Skeletal muscle tissue (tissue), 4 donors: ENCODE results near the gene AIPL1. TPM values are rescaled to one million over a fixed set of nuclear protein-coding genes. Genes with fewer than 3 reads are reported as not detected.

Experiments
- H3K27ac ChIP-seq: one replicate; pipeline ENCODE4 v1.7.0; 2013; ENCODE audit warnings: mild to moderate bottlenecking, low read depth, low read length, inconsistent platforms
- H3K27me3 ChIP-seq, 3 donors: one replicate each; pipeline ENCODE4 v1.7.0; 2013; ENCODE audit warnings: low read length in 3 of 3; ENCODE audit not compliant: control insufficient read depth in 3 of 3, insufficient read depth in 3 of 3
- H3K36me3 ChIP-seq, 3 donors: one replicate each; pipeline ENCODE4 v1.7.0; 2013; ENCODE audit warnings: low read length in 3 of 3; ENCODE audit not compliant: control insufficient read depth in 3 of 3, insufficient read depth in 3 of 3
- H3K4me1 ChIP-seq, 3 donors: one replicate each; pipeline ENCODE4 v1.7.0; 2013; ENCODE audit warnings: low read length in 3 of 3, mild to moderate bottlenecking in 3 of 3; ENCODE audit not compliant: control insufficient read depth in 3 of 3, insufficient read depth in 3 of 3
- H3K4me3 ChIP-seq, 3 donors: one replicate each; pipeline ENCODE4 v1.7.0; 2013; ENCODE audit warnings: low read length in 3 of 3
- H3K9ac ChIP-seq, 3 donors: one replicate each; pipeline ENCODE4 v1.7.0; 2013; ENCODE audit warnings: low read length in 3 of 3, mild to moderate bottlenecking in 3 of 3, moderate library complexity in 2 of 3, low read depth in 1 of 3
- H3K9me3 ChIP-seq, 3 donors: one replicate each; pipeline ENCODE4 v1.7.0; 2013; ENCODE audit warnings: low read length in 3 of 3; ENCODE audit not compliant: control insufficient read depth in 3 of 3
- total RNA-seq: library from RNA; depleted of rRNA; stranded (reverse); fragments of >200 nt; gene quantifications from one replicate; pipeline ENCODE4 v1.2.3, GENCODE V29; 2014
- donor health status: Osteomylitis.

AIPL1 gene
- total RNA-seq, 1 donor from 2014 or later, result not detected

GRCh38 chr17:6452471-6453266 is 17.7 kb upstream of the AIPL1 start:
- no peak overlapping the region for H3K27ac ChIP-seq
- peaks cover 9 to 17% (median 13%) of the 10 kb centered on the region in 3 donors for H3K27me3 ChIP-seq
- H3K4me1 ChIP-seq, result peaks cover 0 to 12% (median 9%) of the 10 kb centered on the region in 3 donors
- H3K4me3 ChIP-seq, result no peak overlapping the region
- H3K9me3 ChIP-seq, result no peaks in the 10 kb centered on the region
- no peaks in the 10 kb centered on the region for H3K36me3 ChIP-seq
- H3K9ac ChIP-seq, result no peak overlapping the region

- peaks cover 8 to 12% (median 12%) of the 10 kb centered on the region in 3 donors for H3K27me3 ChIP-seq
- no peak overlapping the region for H3K27ac ChIP-seq
- no peak overlapping the region for H3K4me3 ChIP-seq
- H3K9me3 ChIP-seq, result no peaks in the 10 kb centered on the region
- H3K9ac ChIP-seq, result no peak overlapping the region
- H3K36me3 ChIP-seq, result no peaks in the 10 kb centered on the region
- peaks cover 0 to 5% (median 0%) of the 10 kb centered on the region in 3 donors for H3K4me1 ChIP-seq
These were observed 16.3 kb upstream of the AIPL1 start for GRCh38 chr17:6450926-6451832.

GRCh38 chr17:6449307-6449706 is 14.4 kb upstream of the AIPL1 start:
- H3K4me3 ChIP-seq, result no peak overlapping the region
- H3K27ac ChIP-seq, result no peak overlapping the region
- H3K27me3 ChIP-seq, result peaks cover 0 to 4% (median 0%) of the 10 kb centered on the region in 3 donors
- H3K9ac ChIP-seq, result no peak overlapping the region
- peaks cover 4% of the 10 kb centered on the region in 3 donors for H3K4me1 ChIP-seq
- H3K9me3 ChIP-seq, result no peaks in the 10 kb centered on the region
- no peaks in the 10 kb centered on the region for H3K36me3 ChIP-seq

GRCh38 chr17:6448473-6448872 is 13.6 kb upstream of the AIPL1 start:
- Histone ChIP-seq H3K27ac (no peak overlapping the region), H3K4me1 (peaks cover 10 to 11% (median 10%) of the 10 kb centered on the region in 3 donors), H3K36me3 (no peaks in the 10 kb centered on the region), H3K9ac (no peak overlapping the region), H3K4me3 (no peak overlapping the region), H3K9me3 (no peaks in the 10 kb centered on the region), H3K27me3 (peaks cover 0 to 4% (median 0%) of the 10 kb centered on the region in 3 donors)

- Histone ChIP-seq H3K27me3 (peaks cover 0 to 6% (median 2%) of the 10 kb centered on the region in 3 donors), H3K9me3 (no peaks in the 10 kb centered on the region), H3K4me3 (no peak overlapping the region), H3K36me3 (no peaks in the 10 kb centered on the region), H3K9ac (no peak overlapping the region), H3K4me1 (peaks cover 12 to 13% (median 13%) of the 10 kb centered on the region in 3 donors), H3K27ac (no peak overlapping the region)
These were observed 11.7 kb upstream of the AIPL1 start for GRCh38 chr17:6446516-6447100.

- H3K36me3 ChIP-seq, result no peaks in the 10 kb centered on the region
- no peaks in the 10 kb centered on the region for H3K9me3 ChIP-seq
- peak overlapping the region in 1 of 3 donors; percentile 64 for H3K9ac ChIP-seq
- H3K27ac ChIP-seq, result no peak overlapping the region
- peaks cover 12 to 13% (median 13%) of the 10 kb centered on the region in 3 donors for H3K4me1 ChIP-seq
- H3K27me3 ChIP-seq, result peaks cover 0 to 15% (median 7%) of the 10 kb centered on the region in 3 donors
- H3K4me3 ChIP-seq, result peak overlapping the region; percentile 66 to 77 (median 72)
These were observed 9.8 kb upstream of the AIPL1 start for GRCh38 chr17:6444571-6445335.

GRCh38 chr17:6443692-6444570 is 9.0 kb upstream of the AIPL1 start, which contains the start of gene PIMREG:
Gene PIMREG, plus strand, starts transcription at chr17:6444455. Its CDS starts 656 bp downstream, at chr17:6445111.
- Histone ChIP-seq H3K27ac (no peak within 1 kb of the TSS), H3K9me3 (no peaks in the 10 kb centered on the region), H3K9ac (peak within 1 kb of the TSS in 2 of 3 donors; percentile 34 to 64), H3K4me1 (peaks cover 12 to 13% (median 13%) of the 10 kb centered on the region in 3 donors), H3K36me3 (no peaks in the 10 kb centered on the region), H3K4me3 (peak within 1 kb of the TSS; percentile 66 to 77 (median 72)), H3K27me3 (peaks cover 0 to 19% (median 7%) of the 10 kb centered on the region in 3 donors)

- peaks cover 3 to 24% (median 7%) of the 10 kb centered on the region in 3 donors for H3K27me3 ChIP-seq
- no peaks in the 10 kb centered on the region for H3K36me3 ChIP-seq
- no peak overlapping the region for H3K27ac ChIP-seq
- peaks cover 12 to 13% (median 13%) of the 10 kb centered on the region in 3 donors for H3K4me1 ChIP-seq
- no peak overlapping the region for H3K4me3 ChIP-seq
- no peaks in the 10 kb centered on the region for H3K9me3 ChIP-seq
- H3K9ac ChIP-seq, result no peak overlapping the region
These were observed 7.9 kb upstream of the AIPL1 start for GRCh38 chr17:6442775-6443174.
